Suprapubic skin (tissue), 4 donors: Measurements from ENCODE around the gene LMF1.

Source experiments
- EP300 ChIP-seq: sonication (generic); formaldehyde crosslinking; IDR thresholded peaks from one replicate; pipeline ENCODE4 v1.6.1; 2017; ENCODE audit warnings: antibody characterized with exemption
- POLR2A ChIP-seq, 2 donors: fragments of 450-650 bp; IDR thresholded peaks; one replicate each; pipeline ENCODE4 v1.6.1; 2017; ENCODE audit warnings: antibody characterized with exemption in 2 of 2, mild to moderate bottlenecking in 2 of 2, moderate library complexity in 2 of 2
- POLR2AphosphoS5 ChIP-seq, 3 donors: sonication (generic); formaldehyde crosslinking; IDR thresholded peaks; one replicate each; pipeline ENCODE4 v1.6.1; 2017; ENCODE audit warnings: antibody characterized with exemption in 3 of 3
- TF ChIP-seq, protein P1 (sequence below), 2 donors: fragments of 200-600 bp in 1 of 2; fragments of 450-650 bp in 1 of 2; sonication (generic) in 1 of 2; IDR thresholded peaks; one replicate each; pipeline ENCODE4 v1.5.1; 2016 to 2019; ENCODE audit warnings: antibody characterized with exemption in 2 of 2, mild to moderate bottlenecking in 1 of 2, moderate library complexity in 1 of 2

DNA sequence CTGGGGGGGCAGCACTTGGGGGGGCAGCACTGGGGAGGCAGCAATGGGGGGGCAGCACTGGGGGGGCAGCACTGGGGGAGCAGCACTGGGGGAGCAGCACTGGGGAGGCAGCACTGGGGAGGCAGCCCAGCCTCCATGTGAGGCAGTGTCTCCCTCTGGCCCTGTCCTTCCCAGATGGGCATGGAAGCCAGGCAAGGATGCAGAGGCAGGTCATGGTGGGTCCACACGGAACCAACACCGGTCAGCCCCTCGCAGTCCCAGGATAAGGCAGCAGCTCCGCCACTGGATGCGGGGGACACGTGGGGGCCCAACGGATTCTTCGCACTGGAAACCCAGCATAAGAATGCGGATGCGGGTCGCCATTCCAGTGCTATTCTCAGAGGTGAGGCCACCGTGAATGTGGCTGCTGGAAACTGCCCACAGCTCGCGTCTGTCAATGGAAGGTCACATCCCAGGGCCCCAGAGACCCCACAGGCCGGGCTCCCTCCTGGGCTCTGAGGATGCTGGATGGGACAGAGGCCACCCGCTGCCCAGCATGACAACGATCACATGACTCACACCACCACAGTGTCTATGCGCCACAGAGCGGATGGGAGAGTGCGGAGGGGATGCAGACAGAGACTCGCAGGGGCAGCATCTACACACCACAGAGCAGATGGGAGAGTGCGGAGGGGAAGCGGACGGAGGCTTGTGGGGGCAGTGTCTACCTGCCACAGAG is 59.0 kb downstream of the LMF1 start:
- TF ChIP-seq POLR2AphosphoS5 (IDR thresholded peaks at IDR 0.05) (no peak), POLR2A (IDR thresholded peaks at IDR 0.05) (no peak), EP300 (no peak)
- TF ChIP-seq, protein P1, sequence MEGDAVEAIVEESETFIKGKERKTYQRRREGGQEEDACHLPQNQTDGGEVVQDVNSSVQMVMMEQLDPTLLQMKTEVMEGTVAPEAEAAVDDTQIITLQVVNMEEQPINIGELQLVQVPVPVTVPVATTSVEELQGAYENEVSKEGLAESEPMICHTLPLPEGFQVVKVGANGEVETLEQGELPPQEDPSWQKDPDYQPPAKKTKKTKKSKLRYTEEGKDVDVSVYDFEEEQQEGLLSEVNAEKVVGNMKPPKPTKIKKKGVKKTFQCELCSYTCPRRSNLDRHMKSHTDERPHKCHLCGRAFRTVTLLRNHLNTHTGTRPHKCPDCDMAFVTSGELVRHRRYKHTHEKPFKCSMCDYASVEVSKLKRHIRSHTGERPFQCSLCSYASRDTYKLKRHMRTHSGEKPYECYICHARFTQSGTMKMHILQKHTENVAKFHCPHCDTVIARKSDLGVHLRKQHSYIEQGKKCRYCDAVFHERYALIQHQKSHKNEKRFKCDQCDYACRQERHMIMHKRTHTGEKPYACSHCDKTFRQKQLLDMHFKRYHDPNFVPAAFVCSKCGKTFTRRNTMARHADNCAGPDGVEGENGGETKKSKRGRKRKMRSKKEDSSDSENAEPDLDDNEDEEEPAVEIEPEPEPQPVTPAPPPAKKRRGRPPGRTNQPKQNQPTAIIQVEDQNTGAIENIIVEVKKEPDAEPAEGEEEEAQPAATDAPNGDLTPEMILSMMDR (IDR thresholded peaks at IDR 0.05), result no peak
